ENCODE measurements around the gene HLTF. TPM values are rescaled to one million over a fixed set of nuclear protein-coding genes. Genes with fewer than 3 reads are reported as not detected.

Gene HLTF
- total RNA-seq, 1 donor from 2014 or later, result 51.6 TPM

DNA sequence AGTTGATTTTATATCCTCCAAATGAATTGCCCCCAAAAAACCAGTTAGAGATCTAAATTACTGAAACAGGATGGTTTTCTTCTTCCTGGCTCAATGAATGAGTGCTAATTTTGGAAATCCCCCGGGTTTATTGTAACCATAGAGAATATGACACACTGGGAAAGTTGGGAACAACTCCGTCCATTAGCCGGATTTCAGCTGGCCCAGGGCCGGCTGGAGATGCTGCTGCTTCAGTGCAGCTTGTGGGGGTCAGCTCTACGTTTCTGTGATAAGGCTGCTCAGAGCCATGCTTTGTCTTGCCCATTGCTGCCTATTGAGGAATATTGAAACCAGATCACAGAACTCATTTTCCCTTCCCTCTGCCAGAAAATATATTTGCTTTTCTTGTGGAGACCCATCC, 74.7 kb downstream of the HLTF start:
- Mint-ChIP-seq H3K27me3 (ENCODE audit: low read depth) (no peaks in the 10 kb centered on the region), H3K4me1 (peaks cover 8% of the 10 kb centered on the region), H3K27ac (ENCODE audit: unreplicated experiment) (no peak overlapping the region), H3K9me3 (no peaks in the 10 kb centered on the region), H3K4me3 (no peak overlapping the region), H3K36me3 (ENCODE audit: low read depth) (peaks cover 33% of the 10 kb centered on the region)
- no peak for DNase-seq (ENCODE audit: low read depth, low spot score)
- TF ChIP-seq, protein P1, sequence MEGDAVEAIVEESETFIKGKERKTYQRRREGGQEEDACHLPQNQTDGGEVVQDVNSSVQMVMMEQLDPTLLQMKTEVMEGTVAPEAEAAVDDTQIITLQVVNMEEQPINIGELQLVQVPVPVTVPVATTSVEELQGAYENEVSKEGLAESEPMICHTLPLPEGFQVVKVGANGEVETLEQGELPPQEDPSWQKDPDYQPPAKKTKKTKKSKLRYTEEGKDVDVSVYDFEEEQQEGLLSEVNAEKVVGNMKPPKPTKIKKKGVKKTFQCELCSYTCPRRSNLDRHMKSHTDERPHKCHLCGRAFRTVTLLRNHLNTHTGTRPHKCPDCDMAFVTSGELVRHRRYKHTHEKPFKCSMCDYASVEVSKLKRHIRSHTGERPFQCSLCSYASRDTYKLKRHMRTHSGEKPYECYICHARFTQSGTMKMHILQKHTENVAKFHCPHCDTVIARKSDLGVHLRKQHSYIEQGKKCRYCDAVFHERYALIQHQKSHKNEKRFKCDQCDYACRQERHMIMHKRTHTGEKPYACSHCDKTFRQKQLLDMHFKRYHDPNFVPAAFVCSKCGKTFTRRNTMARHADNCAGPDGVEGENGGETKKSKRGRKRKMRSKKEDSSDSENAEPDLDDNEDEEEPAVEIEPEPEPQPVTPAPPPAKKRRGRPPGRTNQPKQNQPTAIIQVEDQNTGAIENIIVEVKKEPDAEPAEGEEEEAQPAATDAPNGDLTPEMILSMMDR (conservative IDR thresholded peaks at IDR 0.05), result no peak

GRCh38 chr3:149010966-149011365, 75.4 kb downstream of the HLTF start:
- no peaks in the 10 kb centered on the region for H3K9me3 Mint-ChIP-seq

DNA sequence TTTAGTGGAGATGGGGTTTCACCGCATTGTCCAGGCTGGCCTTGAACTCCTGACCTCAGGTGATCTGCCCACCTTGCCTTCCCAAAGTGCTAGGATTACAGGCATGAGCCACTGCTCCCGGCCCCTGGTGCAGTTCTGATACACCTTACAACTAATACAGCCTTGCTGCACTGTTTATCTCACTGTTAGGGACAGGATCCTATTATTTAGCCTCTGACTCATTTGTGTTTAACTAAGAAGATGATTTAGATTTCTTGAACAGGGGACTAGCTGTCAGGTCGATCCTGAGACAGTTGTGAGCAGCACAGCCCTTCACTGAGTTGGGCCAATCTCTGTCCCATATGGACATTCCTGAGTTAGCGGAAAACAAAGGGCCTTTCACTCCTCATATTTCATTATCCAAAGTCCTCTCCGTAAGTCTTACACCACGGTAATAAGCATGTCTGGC, 75.8 kb downstream of the HLTF start:
- Mint-ChIP-seq H3K27ac (ENCODE audit: unreplicated experiment) (no peak overlapping the region), H3K9me3 (no peaks in the 10 kb centered on the region), H3K27me3 (ENCODE audit: low read depth) (no peaks in the 10 kb centered on the region), H3K4me3 (no peak overlapping the region), H3K4me1 (peaks cover 8% of the 10 kb centered on the region), H3K36me3 (ENCODE audit: low read depth) (peaks cover 31% of the 10 kb centered on the region)
- DNase-seq (ENCODE audit: low read depth, low spot score), result no peak
- TF ChIP-seq, protein P1 (conservative IDR thresholded peaks at IDR 0.05), result no peak

More at GRCh38 chr3:149010966-149011365, 75.4 kb downstream of the HLTF start:
- H3K4me1 Mint-ChIP-seq, result peaks cover 8% of the 10 kb centered on the region
- H3K36me3 Mint-ChIP-seq (ENCODE audit: low read depth), result peaks cover 33% of the 10 kb centered on the region
- TF ChIP-seq, protein P1 (conservative IDR thresholded peaks at IDR 0.05), result no peak
- no peak overlapping the region for H3K4me3 Mint-ChIP-seq
- no peaks in the 10 kb centered on the region for H3K27me3 Mint-ChIP-seq (ENCODE audit: low read depth)
- no peak overlapping the region for H3K27ac Mint-ChIP-seq (ENCODE audit: unreplicated experiment)
- no peak for DNase-seq (ENCODE audit: low read depth, low spot score)

GRCh38 chr3:149009732-149010131, 76.6 kb downstream of the HLTF start:
- H3K27ac Mint-ChIP-seq (ENCODE audit: unreplicated experiment), result no peak overlapping the region
- peaks cover 8% of the 10 kb centered on the region for H3K4me1 Mint-ChIP-seq
- H3K4me3 Mint-ChIP-seq, result no peak overlapping the region
- TF ChIP-seq, protein P1 (conservative IDR thresholded peaks at IDR 0.05), result no peak
- DNase-seq (ENCODE audit: low read depth, low spot score), result no peak
- no peaks in the 10 kb centered on the region for H3K9me3 Mint-ChIP-seq
- H3K27me3 Mint-ChIP-seq (ENCODE audit: low read depth), result no peaks in the 10 kb centered on the region
- H3K36me3 Mint-ChIP-seq (ENCODE audit: low read depth), result peaks cover 23% of the 10 kb centered on the region

DNA sequence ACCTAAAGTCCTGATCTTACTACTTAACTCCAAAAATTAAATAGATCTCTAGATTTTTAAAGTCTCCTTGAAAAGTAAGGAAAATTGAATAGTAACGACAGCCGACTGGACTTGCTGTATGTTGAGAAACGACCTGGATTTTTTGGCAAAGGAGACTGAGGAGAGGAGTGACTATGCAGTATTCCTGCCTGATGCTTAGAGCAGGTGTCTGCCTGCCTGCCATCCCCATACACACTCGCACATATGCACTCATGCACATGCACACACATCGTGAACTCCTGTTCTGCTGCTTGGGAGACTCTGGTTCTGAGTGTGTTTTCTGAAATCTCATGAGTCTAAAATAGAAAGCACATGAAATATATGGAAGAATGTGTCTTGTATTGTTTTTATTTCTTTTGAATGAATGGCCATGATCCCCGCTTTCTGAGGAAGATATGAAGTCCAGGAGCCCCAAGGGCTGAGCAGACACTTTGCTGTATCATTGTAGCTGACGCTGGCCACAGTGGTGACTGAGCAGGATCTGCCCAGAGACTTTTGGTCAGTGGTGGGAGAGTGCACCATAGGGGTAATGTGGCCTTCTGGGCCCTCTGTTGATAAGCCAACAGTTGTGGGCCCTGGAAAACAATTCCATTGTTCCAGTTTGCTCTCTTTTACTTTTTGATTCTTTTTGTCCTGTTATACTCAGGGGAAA, 78.6 kb downstream of the HLTF start:
- TF ChIP-seq, protein P1 (conservative IDR thresholded peaks at IDR 0.05), result no peak
- Mint-ChIP-seq H3K27ac (ENCODE audit: unreplicated experiment) (no peak overlapping the region), H3K4me1 (peaks cover 13% of the 10 kb centered on the region), H3K4me3 (no peak overlapping the region), H3K36me3 (ENCODE audit: low read depth) (peaks cover 16% of the 10 kb centered on the region), H3K27me3 (ENCODE audit: low read depth) (no peaks in the 10 kb centered on the region), H3K9me3 (no peaks in the 10 kb centered on the region)
- DNase-seq (ENCODE audit: low read depth, low spot score), result no peak

All from neural crest cell (in vitro differentiated cells).